C4-2B (cell line): ENCODE measurements around the gene ITIH5.

Experiments used
- ZFX ChIP-seq: fragments of 450-650 bp; IDR thresholded peaks from 2 replicates; pipeline ENCODE4 v1.6.1; 2017
- TF ChIP-seq, protein P1 (sequence below): fragments of 450-650 bp; conservative IDR thresholded peaks from 2 replicates; pipeline ENCODE4 v1.5.1; 2017; ENCODE audit warnings: mild to moderate bottlenecking

DNA sequence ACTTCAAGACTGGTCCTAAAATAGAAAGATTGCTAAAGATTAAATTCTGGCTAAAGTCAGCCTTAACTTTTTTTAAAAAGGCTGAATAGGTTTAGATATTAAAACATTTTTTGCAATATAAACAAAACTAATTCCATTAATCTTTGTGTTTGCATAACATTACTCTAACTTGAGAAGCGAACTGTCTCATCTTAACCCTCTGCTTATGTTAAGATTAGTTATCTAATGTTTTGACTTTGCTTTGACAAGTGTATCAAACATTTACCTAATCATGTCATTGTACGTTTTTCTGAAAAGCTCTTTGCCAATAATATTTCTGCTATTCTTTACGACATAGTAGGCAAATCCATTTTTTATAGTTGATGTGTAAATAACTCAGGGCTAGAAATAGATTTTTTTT, 68.0 kb downstream of the ITIH5 start:
- TF ChIP-seq, protein P1, sequence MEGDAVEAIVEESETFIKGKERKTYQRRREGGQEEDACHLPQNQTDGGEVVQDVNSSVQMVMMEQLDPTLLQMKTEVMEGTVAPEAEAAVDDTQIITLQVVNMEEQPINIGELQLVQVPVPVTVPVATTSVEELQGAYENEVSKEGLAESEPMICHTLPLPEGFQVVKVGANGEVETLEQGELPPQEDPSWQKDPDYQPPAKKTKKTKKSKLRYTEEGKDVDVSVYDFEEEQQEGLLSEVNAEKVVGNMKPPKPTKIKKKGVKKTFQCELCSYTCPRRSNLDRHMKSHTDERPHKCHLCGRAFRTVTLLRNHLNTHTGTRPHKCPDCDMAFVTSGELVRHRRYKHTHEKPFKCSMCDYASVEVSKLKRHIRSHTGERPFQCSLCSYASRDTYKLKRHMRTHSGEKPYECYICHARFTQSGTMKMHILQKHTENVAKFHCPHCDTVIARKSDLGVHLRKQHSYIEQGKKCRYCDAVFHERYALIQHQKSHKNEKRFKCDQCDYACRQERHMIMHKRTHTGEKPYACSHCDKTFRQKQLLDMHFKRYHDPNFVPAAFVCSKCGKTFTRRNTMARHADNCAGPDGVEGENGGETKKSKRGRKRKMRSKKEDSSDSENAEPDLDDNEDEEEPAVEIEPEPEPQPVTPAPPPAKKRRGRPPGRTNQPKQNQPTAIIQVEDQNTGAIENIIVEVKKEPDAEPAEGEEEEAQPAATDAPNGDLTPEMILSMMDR = no peak
- TF ChIP-seq ZFX = no peak
